HG02763 (cell line): ENCODE results near the gene SH2D1A.
"Not testable (repeated sequence)": the region's sequence is repeated elsewhere in the genome, so short reads cannot be mapped to it uniquely, and the experiment has no call there.

Source experiments
- ATAC-seq: cut with Tn5 transposase; IDR thresholded peaks from one replicate; pipeline ENCODE4 v1.9.1; 2021; ENCODE audit warnings: mild to moderate bottlenecking, moderate library complexity; ENCODE audit not compliant: unreplicated experiment

The SH2D1A gene

DNA sequence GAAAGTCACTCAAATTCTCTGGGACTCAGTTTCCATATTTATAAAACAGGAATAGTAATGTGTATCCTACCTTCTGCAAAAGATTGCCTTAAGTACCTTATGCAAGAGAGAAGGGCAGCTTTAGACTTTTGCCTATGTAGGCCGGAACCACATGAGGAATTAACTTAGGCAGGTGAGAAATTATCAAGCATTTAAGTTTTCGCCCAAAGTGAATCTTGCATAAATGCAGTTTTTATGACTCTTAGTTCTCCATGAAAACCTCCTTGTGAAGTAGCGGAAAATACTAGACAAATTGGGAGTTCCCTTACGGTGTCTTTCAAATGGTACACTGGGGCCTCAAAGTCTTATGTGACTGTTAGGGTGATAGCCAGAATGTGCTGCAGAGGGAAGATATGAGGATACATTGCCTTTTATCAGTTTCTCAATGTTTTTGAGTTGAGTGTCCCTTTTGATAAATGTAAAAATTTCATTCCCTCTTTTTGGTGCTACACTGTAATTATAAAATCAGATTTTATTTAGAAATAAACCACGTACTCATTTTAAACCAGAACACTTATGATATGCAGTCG is 2.6 kb downstream of the SH2D1A start:
- no peak for ATAC-seq

- no peak for ATAC-seq
These were observed 8.3 kb downstream of the SH2D1A start for GRCh38 chrX:124354648-124355047.

GRCh38 chrX:124358800-124359383 is 12.5 kb downstream of the SH2D1A start:
- no peak for ATAC-seq

DNA sequence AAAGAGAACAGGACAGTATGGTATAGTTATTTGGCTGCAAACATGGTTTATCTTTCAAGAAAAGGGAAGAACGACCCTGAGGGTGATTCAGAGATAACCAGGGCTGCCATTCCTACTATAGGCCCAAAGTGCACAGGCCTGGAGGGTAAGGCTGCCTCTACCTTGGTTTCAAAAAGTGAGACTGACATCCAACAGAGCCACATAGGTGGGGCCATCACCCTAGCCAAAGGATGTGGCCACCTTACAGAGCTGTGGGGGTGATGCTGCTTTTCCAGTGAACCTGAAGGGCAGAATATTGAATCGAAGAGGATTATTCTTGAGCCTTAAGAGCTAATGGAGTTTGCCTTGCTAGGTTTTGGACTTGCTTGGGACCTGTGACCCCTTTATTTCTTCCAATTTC is 15.7 kb downstream of the SH2D1A start:
- no peak for ATAC-seq

DNA sequence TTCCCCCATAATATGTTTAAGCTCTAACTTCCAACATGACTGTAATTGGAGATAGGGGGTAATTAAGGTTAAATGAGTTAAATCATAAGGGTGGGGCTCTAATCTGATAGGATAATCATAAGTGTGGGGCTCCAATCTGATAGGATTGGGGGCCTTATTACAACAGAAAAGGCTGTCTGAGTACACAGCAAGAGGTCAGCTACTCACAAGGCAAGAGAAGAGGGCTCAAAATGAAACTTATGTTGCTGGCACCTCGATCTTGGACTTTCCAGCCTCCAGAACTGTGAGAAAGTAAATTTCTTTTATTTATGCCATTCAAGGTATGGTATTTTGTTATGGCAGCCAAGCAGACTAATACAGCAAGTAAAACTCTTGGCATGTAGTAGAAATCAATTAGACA is 16.4 kb downstream of the SH2D1A start:
- ATAC-seq: no peak

DNA sequence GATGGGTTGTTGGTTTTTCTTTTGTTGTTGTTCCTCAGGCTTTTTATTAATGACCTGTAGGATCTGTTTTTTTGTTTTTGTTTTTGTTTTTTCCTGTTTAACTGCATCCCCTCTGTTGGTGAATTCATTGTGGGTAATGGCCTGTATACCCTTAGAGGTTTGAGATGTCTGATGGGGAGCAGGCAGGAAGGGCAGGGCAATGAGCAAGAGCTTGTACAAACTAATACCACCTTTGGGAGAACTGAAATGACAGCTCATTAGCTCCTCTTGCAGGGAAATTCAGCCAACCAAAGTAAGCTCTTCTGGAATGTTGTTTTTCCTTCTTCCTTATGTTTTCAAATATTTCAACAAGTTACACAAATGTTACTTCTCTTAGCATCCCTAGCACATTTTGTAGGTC is 23.4 kb downstream of the SH2D1A start:
- ATAC-seq: no peak

GRCh38 chrX:124373348-124373747 is 27.0 kb downstream of the SH2D1A start:
- no peak for ATAC-seq

DNA sequence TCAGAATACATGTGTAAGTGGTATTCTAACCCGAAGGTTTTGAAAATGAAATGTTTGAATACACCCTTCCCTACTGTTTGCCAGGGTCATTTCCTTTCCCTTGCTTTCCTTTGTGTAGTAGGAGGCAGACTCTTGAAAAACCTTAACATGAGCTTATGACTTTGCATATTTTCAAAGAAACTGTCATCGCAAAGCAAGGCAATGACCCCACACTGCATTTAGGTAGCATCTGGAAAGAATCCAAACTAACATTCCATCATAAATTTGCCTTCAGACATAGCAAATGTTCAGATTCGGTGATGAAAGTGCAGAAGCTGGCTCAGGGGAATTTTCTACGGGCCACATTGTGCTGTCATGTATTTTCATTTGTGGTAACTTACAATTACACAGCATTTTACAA is 32.3 kb downstream of the SH2D1A start:
- no peak for ATAC-seq

DNA sequence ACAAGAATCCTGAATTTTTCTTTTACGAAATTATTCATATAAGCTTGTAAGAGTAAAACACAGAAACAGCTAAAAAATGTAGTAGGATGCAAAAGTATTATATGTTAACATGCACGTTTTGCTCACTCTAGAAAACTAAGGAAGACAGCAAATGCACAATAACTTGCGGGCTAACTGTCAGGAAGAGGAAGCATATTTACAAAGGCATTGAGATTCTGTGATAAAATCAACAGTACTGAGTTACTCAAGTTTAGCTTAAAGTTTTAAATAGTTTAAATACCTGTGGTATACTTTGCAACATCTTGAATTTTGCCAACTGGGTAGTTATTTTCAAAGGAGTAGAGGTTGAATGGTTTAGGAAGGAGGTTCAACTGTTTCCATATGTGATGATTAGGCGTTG is 37.0 kb downstream of the SH2D1A start:
- no peak for ATAC-seq

DNA sequence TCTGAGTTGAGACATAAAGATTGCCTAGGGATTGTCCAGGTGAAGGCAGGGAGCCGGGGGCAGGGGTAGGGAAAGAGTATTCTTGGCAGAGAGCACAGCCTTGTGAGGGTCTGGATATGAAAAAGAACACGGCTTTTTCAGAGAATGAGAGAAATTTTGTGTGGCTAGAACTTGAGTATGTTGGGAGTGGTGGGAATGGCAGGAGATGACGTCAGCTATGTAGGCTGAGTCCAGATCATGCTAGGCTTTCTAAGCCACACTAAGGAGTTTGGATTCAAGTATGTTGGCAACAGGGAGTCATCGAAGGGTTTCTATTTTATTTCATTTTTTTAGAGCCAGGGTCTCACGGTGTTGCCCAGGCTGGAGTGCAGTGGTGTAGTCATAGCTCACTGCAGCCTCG is 40.0 kb downstream of the SH2D1A start:
- ATAC-seq: no peak

DNA sequence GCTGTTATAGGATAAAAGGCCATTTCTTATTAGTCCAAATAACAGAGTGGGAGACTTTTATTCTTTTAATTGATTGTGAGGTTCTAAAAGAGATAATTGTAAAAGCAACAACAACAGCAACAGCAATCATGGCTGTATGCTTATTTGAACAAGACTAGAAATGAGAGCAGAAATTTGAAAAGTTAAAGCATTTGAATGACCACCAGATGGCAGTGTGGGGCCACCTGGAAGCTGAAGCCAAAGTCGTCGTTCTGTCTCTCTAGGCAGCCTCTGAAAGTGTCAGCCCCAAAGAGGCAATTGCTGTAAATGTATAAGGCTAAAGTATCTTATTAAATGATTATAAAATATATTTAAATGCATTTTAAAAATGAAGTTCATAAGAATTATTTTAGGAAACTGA is 42.2 kb downstream of the SH2D1A start:
- peak; percentile 65 for ATAC-seq

- no peak for ATAC-seq
These were observed 46.4 kb downstream of the SH2D1A start for GRCh38 chrX:124392794-124393193.

GRCh38 chrX:124393238-124393637 is 46.9 kb downstream of the SH2D1A start:
- no peak for ATAC-seq

- no peak for ATAC-seq
These were observed 47.3 kb downstream of the SH2D1A start for GRCh38 chrX:124393659-124394058.

GRCh38 chrX:124395145-124395880 is 49.0 kb downstream of the SH2D1A start:
- ATAC-seq: peak; percentile 63

GRCh38 chrX:124401696-124402095 is 55.3 kb downstream of the SH2D1A start:
- ATAC-seq: no peak

DNA sequence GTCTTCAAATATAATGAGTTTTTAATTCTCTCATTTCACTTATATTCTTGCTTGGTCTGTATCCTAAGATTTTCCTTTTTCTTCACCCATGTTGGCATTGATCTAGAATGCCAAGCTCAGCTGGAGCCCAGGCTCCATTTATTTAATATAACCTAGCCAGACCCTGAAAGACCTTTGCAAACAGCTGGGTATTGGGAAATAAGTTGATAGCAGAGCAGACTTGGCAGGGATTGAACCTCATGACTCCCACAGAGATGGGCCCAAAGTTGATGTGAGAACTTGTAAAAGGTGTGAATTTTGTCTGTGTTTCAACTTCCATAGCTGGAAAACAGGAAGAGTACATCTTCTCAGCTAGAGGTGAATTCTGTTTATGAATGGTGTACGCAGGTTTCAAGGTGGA is 59.5 kb downstream of the SH2D1A start:
- no peak for ATAC-seq

DNA sequence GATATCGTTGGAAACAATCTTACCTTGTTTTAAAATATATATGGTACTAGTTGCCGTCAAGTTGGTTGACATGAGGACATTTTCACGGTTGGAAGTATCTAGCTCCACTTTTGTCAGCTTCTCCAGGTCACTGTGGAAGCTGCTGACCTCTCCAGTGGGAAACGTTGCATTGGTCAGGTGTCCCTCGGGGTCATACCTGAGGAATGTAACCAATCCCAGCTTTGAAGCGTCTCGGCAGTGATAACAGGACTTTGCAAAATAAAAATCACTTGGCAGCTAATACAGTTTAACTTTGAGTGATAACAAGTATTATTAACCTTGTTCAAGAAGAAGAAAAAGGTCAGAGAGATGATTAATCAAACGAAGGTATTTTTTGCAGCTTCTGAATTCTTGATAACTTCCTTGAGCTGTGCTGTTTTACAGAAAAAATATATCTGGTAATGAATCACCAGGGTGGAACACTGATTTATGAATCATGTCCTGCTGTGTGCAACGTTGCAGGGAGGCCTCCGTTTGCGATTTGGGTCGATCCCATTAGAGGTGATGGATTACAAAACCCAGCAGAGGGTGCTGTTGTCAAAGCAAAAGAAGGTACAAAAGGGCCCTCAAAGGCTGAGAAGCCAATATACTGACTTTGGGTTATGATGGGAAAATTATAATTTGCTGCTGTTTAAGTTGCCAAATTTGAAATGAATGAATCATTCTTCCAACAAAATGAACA is 60.1 kb downstream of the SH2D1A start:
- peak; percentile 90 for ATAC-seq

DNA sequence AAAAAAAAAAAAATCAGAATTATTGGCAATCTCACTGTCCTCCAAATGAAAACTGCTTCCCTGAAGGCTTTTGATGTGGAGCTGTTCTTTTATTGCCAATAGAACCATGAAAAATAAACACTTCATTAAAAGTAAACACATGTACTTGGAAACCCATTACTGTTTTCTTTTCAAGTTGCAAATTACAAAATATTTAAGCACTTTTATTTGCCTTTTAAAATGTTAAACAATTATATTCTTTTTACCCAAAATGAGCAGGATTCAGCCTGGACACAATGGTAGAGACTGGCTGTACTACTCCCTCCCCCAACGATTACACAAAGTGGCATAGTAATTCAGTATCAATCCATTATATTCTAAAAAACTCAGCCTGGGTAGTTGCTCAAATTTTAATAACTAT is 60.9 kb downstream of the SH2D1A start:
- no peak for ATAC-seq

GRCh38 chrX:124408380-124408779 is 62.0 kb downstream of the SH2D1A start:
- ATAC-seq: not testable (repeated sequence)

DNA sequence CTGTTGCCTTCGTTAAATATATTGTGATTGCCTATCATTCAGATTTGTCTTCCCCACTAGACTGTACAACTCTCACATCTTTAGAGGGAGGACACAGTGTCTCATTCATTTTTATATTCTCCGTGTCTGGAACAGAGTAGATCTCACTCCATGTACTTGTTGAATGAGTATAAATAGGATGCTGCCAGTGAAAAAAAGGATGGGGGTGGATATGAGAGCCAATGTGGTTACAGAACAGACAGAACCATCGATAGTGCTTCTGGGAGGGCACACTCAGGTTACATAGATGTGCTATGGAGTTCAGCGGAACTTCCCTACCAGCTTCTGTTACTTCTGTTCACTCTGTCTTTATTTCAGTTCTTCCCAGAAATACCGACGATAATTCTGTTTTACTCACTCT is 66.9 kb downstream of the SH2D1A start:
- no peak for ATAC-seq

DNA sequence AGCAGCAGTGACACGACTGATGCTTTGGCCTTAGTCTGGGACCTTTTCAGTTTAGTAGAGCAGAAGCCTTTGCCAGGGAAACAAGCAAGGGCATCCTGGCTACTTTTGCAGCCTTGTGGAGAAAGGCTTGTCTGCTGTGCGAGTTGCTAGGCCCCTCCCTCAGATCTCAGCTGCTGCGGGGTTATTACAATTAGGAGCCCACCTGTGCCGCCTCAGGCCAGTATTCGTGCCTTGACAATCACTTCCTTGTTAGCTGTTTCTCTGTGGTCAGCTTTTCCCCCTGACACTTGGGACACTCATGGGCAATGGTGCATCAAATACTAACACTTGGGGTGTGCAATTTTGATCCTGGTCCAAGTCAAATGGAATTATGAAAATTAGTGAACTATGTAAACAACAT is 67.9 kb downstream of the SH2D1A start:
- ATAC-seq: no peak
